Adipocyte (in vitro differentiated cells): ENCODE measurements around the gene ERG.

Source experiments
- DNase-seq: peaks from one replicate; pipeline ENCODE4 v3.0.0-alpha.2; 2015; ENCODE audit warnings: low read depth
- H3K27me3 ChIP-seq: replicated peaks from 2 replicates; pipeline ENCODE4 v1.7.0; 2013; ENCODE audit warnings: mild to moderate bottlenecking, low read length, moderate library complexity; ENCODE audit not compliant: control insufficient read depth, insufficient read depth
- H3K36me3 ChIP-seq: 2 replicates; pipeline ENCODE4 v1.7.0; 2013; ENCODE audit warnings: low read length, mild to moderate bottlenecking, moderate library complexity; ENCODE audit not compliant: control insufficient read depth, insufficient read depth, severe bottlenecking
- H3K4me1 ChIP-seq: 2 replicates; pipeline ENCODE4 v1.7.0; 2013; ENCODE audit warnings: mild to moderate bottlenecking, low read length, moderate library complexity; ENCODE audit not compliant: control insufficient read depth, insufficient read depth
- H3K4me3 ChIP-seq: 2 replicates; pipeline ENCODE4 v1.7.0; 2013; ENCODE audit warnings: mild to moderate bottlenecking, low read length, moderate library complexity
- H3K9ac ChIP-seq: 2 replicates; pipeline ENCODE4 v1.7.0; 2013; ENCODE audit warnings: mild to moderate bottlenecking, low read length, moderate library complexity
- H3K9me3 ChIP-seq: 2 replicates; pipeline ENCODE4 v1.7.0; 2013; ENCODE audit warnings: mild to moderate bottlenecking, low read length, moderate library complexity; ENCODE audit not compliant: control insufficient read depth

ERG gene

DNA sequence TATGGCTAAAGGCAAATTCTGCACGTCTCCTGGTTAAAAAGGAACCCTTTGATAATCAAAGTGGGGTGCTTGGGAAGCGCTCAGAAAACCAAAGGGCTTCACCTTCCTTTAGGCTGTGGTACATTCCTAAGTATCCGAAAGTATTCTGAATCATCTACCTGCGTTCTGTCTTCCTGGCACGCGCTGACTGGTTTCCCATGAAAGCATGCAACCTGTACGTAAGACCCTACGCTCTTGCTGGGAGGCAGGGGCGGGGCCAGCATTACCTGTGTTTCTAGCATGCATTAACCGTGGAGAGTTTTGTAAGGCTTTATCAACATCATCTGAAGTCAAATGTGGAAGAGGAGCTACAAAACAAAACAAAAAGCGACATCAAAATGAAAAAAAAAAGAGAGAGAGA, 96.0 kb downstream of the ERG start:
- DNase-seq = no peak
- Histone ChIP-seq H3K4me1 (no peaks in the 10 kb centered on the region), H3K27me3 (no peaks in the 10 kb centered on the region), H3K9ac (no peak overlapping the region), H3K4me3 (no peak overlapping the region), H3K9me3 (no peaks in the 10 kb centered on the region), H3K36me3 (no peaks in the 10 kb centered on the region)

GRCh38 chr21:38401191-38401926, 96.9 kb downstream of the ERG start:
- no peak overlapping the region for H3K4me3 ChIP-seq
- no peaks in the 10 kb centered on the region for H3K4me1 ChIP-seq
- no peak overlapping the region for H3K9ac ChIP-seq
- DNase-seq = no peak
- H3K27me3 ChIP-seq = no peaks in the 10 kb centered on the region
- no peaks in the 10 kb centered on the region for H3K36me3 ChIP-seq
- no peaks in the 10 kb centered on the region for H3K9me3 ChIP-seq

GRCh38 chr21:38400195-38400919, 97.9 kb downstream of the ERG start:
- H3K27me3 ChIP-seq = no peaks in the 10 kb centered on the region
- H3K36me3 ChIP-seq = no peaks in the 10 kb centered on the region
- no peaks in the 10 kb centered on the region for H3K4me1 ChIP-seq
- no peak overlapping the region for H3K9ac ChIP-seq
- H3K4me3 ChIP-seq = no peak overlapping the region
- no peaks in the 10 kb centered on the region for H3K9me3 ChIP-seq
- no peak for DNase-seq

DNA sequence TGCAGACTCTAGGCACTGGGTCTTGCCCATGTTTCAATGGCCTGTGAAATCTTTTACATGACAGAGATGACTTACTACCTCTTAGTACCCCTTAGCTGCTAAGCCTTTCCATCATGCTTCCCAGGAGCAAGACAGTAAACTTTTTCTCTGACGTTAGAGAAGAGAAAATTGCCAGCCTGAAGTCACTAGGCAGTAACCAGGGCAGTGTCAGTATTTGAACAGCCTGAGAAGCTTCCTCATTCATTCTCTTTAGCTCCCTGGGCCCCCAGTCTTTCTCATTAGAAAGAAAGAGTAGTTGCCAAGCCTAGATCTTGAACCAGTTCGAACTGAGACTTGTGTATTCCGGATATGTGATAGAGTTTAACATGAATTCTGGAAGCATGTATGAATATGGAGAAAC, 99.2 kb downstream of the ERG start:
- Histone ChIP-seq H3K27me3 (no peaks in the 10 kb centered on the region), H3K4me1 (no peaks in the 10 kb centered on the region), H3K4me3 (no peak overlapping the region), H3K36me3 (no peaks in the 10 kb centered on the region), H3K9ac (no peak overlapping the region), H3K9me3 (no peaks in the 10 kb centered on the region)
- DNase-seq = no peak

DNA sequence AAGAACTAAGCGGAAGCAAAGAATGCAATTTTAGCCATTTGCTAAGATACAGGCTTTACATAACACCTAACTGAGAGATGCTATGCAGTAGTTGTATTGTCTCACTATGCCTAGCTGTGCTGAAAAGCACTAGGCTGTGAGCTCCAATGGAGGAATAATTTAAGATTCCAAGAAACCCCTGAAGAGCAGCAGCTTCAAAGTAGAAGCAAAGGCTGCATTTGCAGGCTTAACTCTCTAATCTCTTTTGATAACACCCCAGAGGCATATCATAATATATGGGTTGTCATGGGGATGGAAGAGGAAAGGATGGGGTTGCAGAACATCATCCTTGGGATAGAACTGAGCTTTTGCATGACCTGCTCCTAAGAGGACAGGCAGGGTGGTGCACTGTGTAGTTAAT, 102.0 kb downstream of the ERG start:
- H3K4me3 ChIP-seq = no peak overlapping the region
- H3K9me3 ChIP-seq = no peaks in the 10 kb centered on the region
- no peaks in the 10 kb centered on the region for H3K27me3 ChIP-seq
- no peaks in the 10 kb centered on the region for H3K36me3 ChIP-seq
- H3K4me1 ChIP-seq = peaks cover 6% of the 10 kb centered on the region
- no peak for DNase-seq
- H3K9ac ChIP-seq = no peak overlapping the region

GRCh38 chr21:38395581-38395980, 102.7 kb downstream of the ERG start:
- no peaks in the 10 kb centered on the region for H3K27me3 ChIP-seq
- no peaks in the 10 kb centered on the region for H3K36me3 ChIP-seq
- no peak for DNase-seq
- H3K4me3 ChIP-seq = no peak overlapping the region
- H3K4me1 ChIP-seq = peaks cover 6% of the 10 kb centered on the region
- no peak overlapping the region for H3K9ac ChIP-seq
- H3K9me3 ChIP-seq = no peaks in the 10 kb centered on the region

GRCh38 chr21:38392661-38393060, 105.6 kb downstream of the ERG start:
- Histone ChIP-seq H3K36me3 (no peaks in the 10 kb centered on the region), H3K4me3 (no peak overlapping the region), H3K4me1 (peaks cover 6% of the 10 kb centered on the region), H3K9me3 (no peaks in the 10 kb centered on the region), H3K27me3 (no peaks in the 10 kb centered on the region), H3K9ac (no peak overlapping the region)
- DNase-seq = no peak

- H3K9me3 ChIP-seq = no peaks in the 10 kb centered on the region
- H3K27me3 ChIP-seq = no peaks in the 10 kb centered on the region
- H3K9ac ChIP-seq = no peak overlapping the region
- H3K36me3 ChIP-seq = no peaks in the 10 kb centered on the region
- H3K4me3 ChIP-seq = no peak overlapping the region
- DNase-seq = peak; percentile 63
- H3K4me1 ChIP-seq = peaks cover 6% of the 10 kb centered on the region
Measured at GRCh38 chr21:38389896-38390295, 108.4 kb downstream of the ERG start.

GRCh38 chr21:38389354-38389676, 109.0 kb downstream of the ERG start:
- Histone ChIP-seq H3K9me3 (no peaks in the 10 kb centered on the region), H3K36me3 (no peaks in the 10 kb centered on the region), H3K9ac (no peak overlapping the region), H3K27me3 (no peaks in the 10 kb centered on the region), H3K4me1 (peaks cover 9% of the 10 kb centered on the region), H3K4me3 (no peak overlapping the region)
- no peak for DNase-seq

DNA sequence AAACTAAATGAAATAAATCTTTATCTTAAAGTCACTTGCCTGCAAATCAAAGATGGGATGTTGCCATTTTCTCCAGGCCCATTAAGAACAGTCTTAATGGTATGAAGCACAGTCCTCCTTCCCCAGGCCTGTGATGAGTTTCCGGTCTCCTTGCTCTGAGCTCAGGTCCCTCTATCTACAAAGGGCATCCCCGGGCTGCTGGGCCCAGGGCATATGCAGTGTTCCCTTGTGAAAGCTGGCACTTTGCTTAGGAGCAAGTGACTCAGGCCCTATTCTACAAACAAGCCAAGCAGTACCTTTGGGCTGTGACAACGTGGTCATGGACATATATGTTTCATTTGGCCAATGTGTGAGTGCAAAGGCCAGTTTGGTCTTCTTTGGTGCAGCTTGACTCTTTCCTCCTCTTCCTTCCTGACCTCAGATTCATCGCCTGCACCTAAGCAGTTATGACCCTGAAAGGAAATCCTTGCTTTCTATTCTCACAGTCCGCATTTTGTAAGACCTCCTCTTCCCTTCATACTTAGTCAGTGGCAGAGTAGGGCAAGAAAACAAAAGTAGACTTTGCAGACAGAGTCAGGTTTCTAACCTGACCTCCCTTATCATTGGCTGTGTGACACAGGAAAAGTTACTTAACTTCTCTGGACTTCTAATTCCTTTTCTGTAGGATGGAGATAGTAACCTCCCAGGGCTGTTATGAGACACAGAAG, 109.5 kb downstream of the ERG start:
- H3K36me3 ChIP-seq = no peaks in the 10 kb centered on the region
- peaks cover 11% of the 10 kb centered on the region for H3K4me1 ChIP-seq
- H3K9me3 ChIP-seq = no peaks in the 10 kb centered on the region
- no peak overlapping the region for H3K4me3 ChIP-seq
- no peak overlapping the region for H3K9ac ChIP-seq
- DNase-seq = no peak
- H3K27me3 ChIP-seq = peaks cover under 1% of the 10 kb centered on the region

- DNase-seq = peak; percentile 55
- H3K9ac ChIP-seq = no peak overlapping the region
- peaks cover 3% of the 10 kb centered on the region for H3K27me3 ChIP-seq
- H3K4me1 ChIP-seq = peaks cover 11% of the 10 kb centered on the region
- no peaks in the 10 kb centered on the region for H3K9me3 ChIP-seq
- no peak overlapping the region for H3K4me3 ChIP-seq
- H3K36me3 ChIP-seq = no peaks in the 10 kb centered on the region
Measured at GRCh38 chr21:38388203-38388602, 110.1 kb downstream of the ERG start.
